GM18498 (cell line): ENCODE results near the gene PCDH17.

Source experiments
- ATAC-seq: cut with Tn5 transposase; IDR thresholded peaks from one replicate; pipeline ENCODE4 v1.9.1; 2021; ENCODE audit warnings: mild to moderate bottlenecking, moderate library complexity; ENCODE audit not compliant: unreplicated experiment

Gene PCDH17

GRCh38 chr13:57635541-57636085 lies 4.1 kb downstream of the PCDH17 start:
- ATAC-seq = no peak

GRCh38 chr13:57636816-57637215 lies 5.3 kb downstream of the PCDH17 start:
- ATAC-seq = no peak

GRCh38 chr13:57637515-57637914 lies 6.0 kb downstream of the PCDH17 start:
- no peak for ATAC-seq

GRCh38 chr13:57638186-57638890 lies 6.8 kb downstream of the PCDH17 start:
- ATAC-seq = no peak

- ATAC-seq = no peak
These were observed 9.1 kb downstream of the PCDH17 start for GRCh38 chr13:57640607-57641006.

- no peak for ATAC-seq
These were observed 9.5 kb downstream of the PCDH17 start for GRCh38 chr13:57641051-57641450.

GRCh38 chr13:57644106-57644505 lies 12.6 kb downstream of the PCDH17 start:
- ATAC-seq = no peak

GRCh38 chr13:57653229-57653989 lies 21.9 kb downstream of the PCDH17 start:
- no peak for ATAC-seq

- ATAC-seq = no peak
These were observed 33.9 kb downstream of the PCDH17 start for GRCh38 chr13:57665481-57665880.

- ATAC-seq = no peak
These were observed 34.8 kb downstream of the PCDH17 start for GRCh38 chr13:57666131-57666953.

GRCh38 chr13:57672168-57672567 lies 40.6 kb downstream of the PCDH17 start:
- no peak for ATAC-seq

- ATAC-seq = no peak
These were observed 41.7 kb downstream of the PCDH17 start for GRCh38 chr13:57673197-57673596.

GRCh38 chr13:57675526-57675925 lies 44.0 kb downstream of the PCDH17 start:
- ATAC-seq = no peak

GRCh38 chr13:57680609-57681008 lies 49.1 kb downstream of the PCDH17 start:
- ATAC-seq = no peak

GRCh38 chr13:57682128-57682716 lies 50.7 kb downstream of the PCDH17 start:
- no peak for ATAC-seq

- no peak for ATAC-seq
These were observed 67.3 kb downstream of the PCDH17 start for GRCh38 chr13:57698851-57699250.

- no peak for ATAC-seq
These were observed 72.5 kb downstream of the PCDH17 start for GRCh38 chr13:57704031-57704430.

- no peak for ATAC-seq
These were observed 84.8 kb downstream of the PCDH17 start for GRCh38 chr13:57716295-57716694.

GRCh38 chr13:57724486-57725272 lies 93.1 kb downstream of the PCDH17 start:
- ATAC-seq = no peak

GRCh38 chr13:57725480-57725879 lies 93.9 kb downstream of the PCDH17 start:
- no peak for ATAC-seq
